Lower leg skin (tissue), 4 donors: Measurements from ENCODE around the gene PIGQ. TPM values are rescaled to one million over a fixed set of nuclear protein-coding genes. Genes with fewer than 3 reads are reported as not detected.

Source experiments
- DNase-seq, 2 donors: peaks; one replicate each; pipeline ENCODE4 v3.0.0-alpha.2; 2019; ENCODE audit warnings: low spot score in 2 of 2
- H3K4me3 ChIP-seq: fragments of 200-600 bp; sonication (generic); 2 replicates; pipeline ENCODE4 v1.5.1; 2017; ENCODE audit warnings: mild to moderate bottlenecking, low read depth; ENCODE audit not compliant: poor library complexity, severe bottlenecking
- CTCF ChIP-seq, 3 donors: fragments of 450-650 bp; IDR thresholded peaks; one replicate each; pipeline ENCODE4 v1.5.1; 2016; ENCODE audit warnings: antibody characterized with exemption in 3 of 3, mild to moderate bottlenecking in 3 of 3, moderate library complexity in 2 of 3
- POLR2A ChIP-seq, 2 donors: fragments of 450-650 bp; IDR thresholded peaks; one replicate each; pipeline ENCODE4 v1.6.1; 2016 to 2017; ENCODE audit warnings: antibody characterized with exemption in 2 of 2, mild to moderate bottlenecking in 1 of 2, moderate library complexity in 1 of 2
- WGBS, 2 donors: methylation state at CpG; one replicate each; pipeline ENCODE4 v1.1.5; 2018; 5-methylcytosine and 5-hydroxymethylcytosine counted together
- intact Hi-C: fragments of 100-400 bp; cut with DNase I; formaldehyde crosslinking; loops from one replicate; pipeline ENCODE4 v1.15.0; 2023; ENCODE audit warnings: low total_unique reads
- total RNA-seq, 4 donors: library from RNA; depleted of rRNA; stranded (reverse); fragments of >200 nt; gene quantifications; one replicate each; pipeline ENCODE4 v1.1.0, GENCODE V29; 2016

The PIGQ gene
- total RNA-seq, 4 donors from 2014 or later, result 33.2 to 46.1 (median 43.5) TPM

GRCh38 chr16:558298-559020 lies 11.3 kb upstream of the PIGQ start:
- 50 to 61% methylated on average over 20 to 21 of the region's 22 CpGs for WGBS, 2 donors
- intact Hi-C loops, result no loop called here
- TF ChIP-seq CTCF (IDR thresholded peaks at IDR 0.05) (no peak), POLR2A (IDR thresholded peaks at IDR 0.05) (no peak)
- no peak for DNase-seq
- H3K4me3 ChIP-seq, result no peak overlapping the region

GRCh38 chr16:559021-559380 lies 10.8 kb upstream of the PIGQ start:
- DNase-seq, result no peak
- WGBS, 2 donors, result 68 to 80% methylated on average over 1 to 8 of the region's 15 CpGs
- TF ChIP-seq POLR2A (IDR thresholded peaks at IDR 0.05) (no peak), CTCF (IDR thresholded peaks at IDR 0.05) (no peak)
- intact Hi-C loops, result no loop called here
- no peak overlapping the region for H3K4me3 ChIP-seq

GRCh38 chr16:559411-560203 lies 10.2 kb upstream of the PIGQ start:
- H3K4me3 ChIP-seq, result no peak overlapping the region
- intact Hi-C loops, result no loop called here
- TF ChIP-seq POLR2A (IDR thresholded peaks at IDR 0.05), result no peak
- no peak for TF ChIP-seq CTCF (IDR thresholded peaks at IDR 0.05)
- no peak for DNase-seq
- WGBS, 2 donors, result 9 to 14% methylated on average over 34 to 46 of the region's 62 CpGs

- intact Hi-C loops, result no loop called here
- DNase-seq, result no peak
- no peak within 1 kb of the TSS for H3K4me3 ChIP-seq
- WGBS, 2 donors, result 0% methylated on average over 1 to 29 of the region's 84 CpGs
- TF ChIP-seq POLR2A (IDR thresholded peaks at IDR 0.05) (no peak), CTCF (IDR thresholded peaks at IDR 0.05) (no peak)
Measured at GRCh38 chr16:560204-560700, 9.5 kb upstream of the PIGQ start, which contains the start of gene PRR35. Gene PRR35, plus strand, starts transcription at chr16:560394. Its CDS starts 2,901 bp downstream, at chr16:563295.

GRCh38 chr16:560701-561412 lies 8.9 kb upstream of the PIGQ start:
- 21 to 36% methylated on average over 16 to 28 of the region's 54 CpGs for WGBS, 2 donors
- TF ChIP-seq POLR2A (IDR thresholded peaks at IDR 0.05) (no peak), CTCF (IDR thresholded peaks at IDR 0.05) (no peak)
- intact Hi-C loops, result no loop called here
- DNase-seq, result no peak
- no peak overlapping the region for H3K4me3 ChIP-seq
